ENCODE measurements around the gene PPARGC1A.

The PPARGC1A gene

GRCh38 chr4:23921447-23921845 lies 31.6 kb upstream of the PPARGC1A start:
- Mint-ChIP-seq H3K36me3 (ENCODE audit: low read depth) (no peaks in the 10 kb centered on the region), H3K27ac (no peak overlapping the region), H3K4me1 (ENCODE audit: low read depth) (no peaks in the 10 kb centered on the region), H3K27me3 (ENCODE audit: low read depth) (no peaks in the 10 kb centered on the region), H3K9me3 (no peaks in the 10 kb centered on the region), H3K4me3 (no peak overlapping the region)

- H3K9me3 Mint-ChIP-seq = no peaks in the 10 kb centered on the region
- H3K4me1 Mint-ChIP-seq (ENCODE audit: low read depth) = no peaks in the 10 kb centered on the region
- no peaks in the 10 kb centered on the region for H3K36me3 Mint-ChIP-seq (ENCODE audit: low read depth)
- no peaks in the 10 kb centered on the region for H3K27me3 Mint-ChIP-seq (ENCODE audit: low read depth)
- no peak overlapping the region for H3K4me3 Mint-ChIP-seq
- H3K27ac Mint-ChIP-seq = no peak overlapping the region
These were observed 31.0 kb upstream of the PPARGC1A start for GRCh38 chr4:23920716-23921446.

GRCh38 chr4:23920296-23920695 lies 30.4 kb upstream of the PPARGC1A start:
- H3K27me3 Mint-ChIP-seq (ENCODE audit: low read depth) = no peaks in the 10 kb centered on the region
- no peaks in the 10 kb centered on the region for H3K4me1 Mint-ChIP-seq (ENCODE audit: low read depth)
- H3K4me3 Mint-ChIP-seq = no peak overlapping the region
- H3K9me3 Mint-ChIP-seq = no peaks in the 10 kb centered on the region
- H3K36me3 Mint-ChIP-seq (ENCODE audit: low read depth) = no peaks in the 10 kb centered on the region
- H3K27ac Mint-ChIP-seq = no peak overlapping the region

DNA sequence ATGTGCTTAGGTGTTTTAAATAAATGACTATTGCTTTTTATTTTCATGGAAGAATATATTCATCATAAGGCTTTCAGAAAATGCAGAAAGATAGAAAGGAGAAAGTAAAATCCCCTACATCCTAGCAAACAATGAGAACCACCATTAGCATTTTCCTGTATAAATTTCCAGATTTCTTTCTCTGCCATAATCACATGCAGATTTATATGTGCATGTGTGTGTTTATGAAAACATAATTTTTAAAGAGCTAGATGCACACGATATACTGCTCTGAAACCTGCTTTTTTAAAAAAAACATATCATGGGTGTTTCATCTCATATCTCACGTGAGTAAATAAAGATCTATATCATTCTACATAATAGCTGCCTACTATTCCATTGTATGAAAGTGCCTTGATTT lies 26.4 kb upstream of the PPARGC1A start:
- H3K27ac Mint-ChIP-seq = no peak overlapping the region
- no peaks in the 10 kb centered on the region for H3K27me3 Mint-ChIP-seq (ENCODE audit: low read depth)
- no peak overlapping the region for H3K4me3 Mint-ChIP-seq
- no peaks in the 10 kb centered on the region for H3K36me3 Mint-ChIP-seq (ENCODE audit: low read depth)
- H3K9me3 Mint-ChIP-seq = no peaks in the 10 kb centered on the region
- H3K4me1 Mint-ChIP-seq (ENCODE audit: low read depth) = no peaks in the 10 kb centered on the region

GRCh38 chr4:23915459-23916132 lies 25.7 kb upstream of the PPARGC1A start:
- no peak overlapping the region for H3K4me3 Mint-ChIP-seq
- no peaks in the 10 kb centered on the region for H3K4me1 Mint-ChIP-seq (ENCODE audit: low read depth)
- no peak overlapping the region for H3K27ac Mint-ChIP-seq
- no peaks in the 10 kb centered on the region for H3K9me3 Mint-ChIP-seq
- H3K27me3 Mint-ChIP-seq (ENCODE audit: low read depth) = no peaks in the 10 kb centered on the region
- no peaks in the 10 kb centered on the region for H3K36me3 Mint-ChIP-seq (ENCODE audit: low read depth)

GRCh38 chr4:23911675-23912455 lies 22.0 kb upstream of the PPARGC1A start:
- Mint-ChIP-seq H3K27ac (no peak overlapping the region), H3K9me3 (no peaks in the 10 kb centered on the region), H3K36me3 (ENCODE audit: low read depth) (no peaks in the 10 kb centered on the region), H3K4me3 (no peak overlapping the region), H3K4me1 (ENCODE audit: low read depth) (no peaks in the 10 kb centered on the region), H3K27me3 (ENCODE audit: low read depth) (no peaks in the 10 kb centered on the region)

DNA sequence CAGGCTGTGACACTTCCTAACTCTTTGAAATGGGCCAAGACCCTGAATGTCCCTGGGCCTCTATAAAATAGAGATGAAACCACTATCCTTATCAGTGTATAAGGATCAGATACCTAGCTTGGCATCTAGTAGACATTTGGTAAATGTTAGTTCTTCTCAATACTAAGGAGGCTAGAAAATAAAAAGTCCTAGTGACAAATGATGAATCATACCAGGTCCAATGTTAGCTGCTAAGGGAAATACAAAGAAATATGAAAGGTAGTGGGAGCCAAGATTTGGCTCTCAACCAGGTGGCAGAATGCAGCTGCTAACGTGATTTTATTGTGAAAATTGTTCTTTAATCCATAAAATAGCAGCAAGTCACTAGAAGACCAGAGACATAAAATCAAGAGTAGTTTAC lies 19.8 kb upstream of the PPARGC1A start:
- H3K27me3 Mint-ChIP-seq (ENCODE audit: low read depth) = no peaks in the 10 kb centered on the region
- no peaks in the 10 kb centered on the region for H3K9me3 Mint-ChIP-seq
- no peaks in the 10 kb centered on the region for H3K4me1 Mint-ChIP-seq (ENCODE audit: low read depth)
- H3K4me3 Mint-ChIP-seq = no peak overlapping the region
- no peaks in the 10 kb centered on the region for H3K36me3 Mint-ChIP-seq (ENCODE audit: low read depth)
- H3K27ac Mint-ChIP-seq = no peak overlapping the region

DNA sequence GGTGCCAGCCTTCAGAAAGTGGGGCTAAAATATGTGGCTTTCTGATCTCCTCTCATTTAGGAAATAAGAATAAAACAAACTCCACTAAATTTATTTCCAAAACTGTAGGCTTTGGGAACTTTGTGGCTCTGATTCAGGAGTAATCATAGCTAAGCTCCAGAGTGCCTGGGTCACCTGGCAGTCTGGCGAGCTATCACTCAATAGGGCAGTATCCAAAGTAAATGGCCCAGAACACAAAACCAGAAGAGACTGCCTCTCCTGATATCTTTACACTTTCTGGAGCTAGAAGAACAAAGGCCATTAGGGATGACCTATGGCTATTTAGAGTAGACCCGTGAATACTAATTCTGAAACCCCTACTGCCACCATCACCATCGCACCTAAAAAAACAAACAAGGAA lies 17.0 kb upstream of the PPARGC1A start:
- H3K4me3 Mint-ChIP-seq = no peak overlapping the region
- H3K9me3 Mint-ChIP-seq = no peaks in the 10 kb centered on the region
- H3K27me3 Mint-ChIP-seq (ENCODE audit: low read depth) = no peaks in the 10 kb centered on the region
- no peaks in the 10 kb centered on the region for H3K36me3 Mint-ChIP-seq (ENCODE audit: low read depth)
- H3K4me1 Mint-ChIP-seq (ENCODE audit: low read depth) = no peaks in the 10 kb centered on the region
- no peak overlapping the region for H3K27ac Mint-ChIP-seq

- Mint-ChIP-seq H3K9me3 (no peaks in the 10 kb centered on the region), H3K4me1 (ENCODE audit: low read depth) (no peaks in the 10 kb centered on the region), H3K4me3 (no peak overlapping the region), H3K27me3 (ENCODE audit: low read depth) (no peaks in the 10 kb centered on the region), H3K27ac (no peak overlapping the region), H3K36me3 (ENCODE audit: low read depth) (no peaks in the 10 kb centered on the region)
These were observed 14.8 kb upstream of the PPARGC1A start for GRCh38 chr4:23904639-23905071.

- Mint-ChIP-seq H3K36me3 (ENCODE audit: low read depth) (no peaks in the 10 kb centered on the region), H3K4me3 (no peak overlapping the region), H3K9me3 (no peaks in the 10 kb centered on the region), H3K27ac (no peak overlapping the region), H3K4me1 (ENCODE audit: low read depth) (no peaks in the 10 kb centered on the region), H3K27me3 (ENCODE audit: low read depth) (no peaks in the 10 kb centered on the region)
These were observed 14.1 kb upstream of the PPARGC1A start for GRCh38 chr4:23903859-23904438.

- Mint-ChIP-seq H3K27me3 (ENCODE audit: low read depth) (no peaks in the 10 kb centered on the region), H3K4me3 (no peak overlapping the region), H3K9me3 (no peaks in the 10 kb centered on the region), H3K27ac (no peak overlapping the region), H3K36me3 (ENCODE audit: low read depth) (no peaks in the 10 kb centered on the region), H3K4me1 (ENCODE audit: low read depth) (no peaks in the 10 kb centered on the region)
These were observed 12.5 kb upstream of the PPARGC1A start for GRCh38 chr4:23902222-23902804.

DNA sequence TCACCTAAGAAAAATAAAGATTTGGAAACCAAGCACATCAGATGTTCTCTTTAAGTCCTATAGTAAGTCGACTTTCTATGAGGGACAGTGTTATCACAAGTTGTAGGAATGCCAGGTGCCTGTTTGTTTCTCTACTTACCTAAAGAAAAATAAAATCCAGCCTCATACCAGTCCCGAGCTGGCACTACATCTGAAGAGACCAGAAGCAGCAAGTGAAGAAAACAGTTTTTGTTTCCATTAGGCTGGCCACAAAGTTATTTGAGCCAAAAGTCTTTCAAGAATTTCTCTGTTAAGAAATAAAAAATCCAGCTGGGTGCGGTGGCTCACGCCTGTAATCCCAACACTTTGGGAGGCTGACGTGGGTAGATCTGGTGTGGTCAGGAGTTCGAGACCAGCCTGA lies 10.8 kb upstream of the PPARGC1A start:
- no peaks in the 10 kb centered on the region for H3K9me3 Mint-ChIP-seq
- no peak overlapping the region for H3K4me3 Mint-ChIP-seq
- no peaks in the 10 kb centered on the region for H3K27me3 Mint-ChIP-seq (ENCODE audit: low read depth)
- H3K36me3 Mint-ChIP-seq (ENCODE audit: low read depth) = no peaks in the 10 kb centered on the region
- no peak overlapping the region for H3K27ac Mint-ChIP-seq
- no peaks in the 10 kb centered on the region for H3K4me1 Mint-ChIP-seq (ENCODE audit: low read depth)

GRCh38 chr4:23899565-23899964 lies 9.7 kb upstream of the PPARGC1A start:
- Mint-ChIP-seq H3K36me3 (ENCODE audit: low read depth) (no peaks in the 10 kb centered on the region), H3K27me3 (ENCODE audit: low read depth) (no peaks in the 10 kb centered on the region)

DNA sequence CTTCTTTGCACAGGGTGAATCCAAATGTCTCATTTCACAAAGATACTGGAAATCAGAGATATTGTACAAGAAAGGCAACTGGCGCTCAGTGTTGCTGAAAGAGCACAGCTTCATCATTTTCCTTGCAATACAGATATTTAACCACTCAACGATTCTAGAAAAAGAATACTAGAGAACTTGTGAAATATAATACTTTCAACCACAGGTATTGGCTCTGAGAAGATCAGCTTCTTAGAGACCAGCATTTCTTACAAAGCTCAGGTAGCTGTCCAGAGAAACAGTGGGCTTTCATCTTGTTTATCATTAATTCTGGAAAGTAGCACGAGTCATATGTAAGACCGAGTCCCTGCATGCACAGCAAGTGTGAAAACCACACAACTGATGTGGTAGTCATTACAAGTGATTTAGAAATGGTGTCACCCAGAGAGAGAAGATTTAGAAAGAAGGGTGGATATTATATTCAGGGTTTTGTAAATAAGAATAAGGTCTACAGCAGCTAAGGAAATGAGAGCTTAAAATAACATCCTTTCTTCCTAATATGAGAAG lies 7.8 kb upstream of the PPARGC1A start:
- no peak overlapping the region for H3K4me3 Mint-ChIP-seq
- no peaks in the 10 kb centered on the region for H3K36me3 Mint-ChIP-seq (ENCODE audit: low read depth)
- no peaks in the 10 kb centered on the region for H3K9me3 Mint-ChIP-seq
- no peaks in the 10 kb centered on the region for H3K4me1 Mint-ChIP-seq (ENCODE audit: low read depth)
- no peaks in the 10 kb centered on the region for H3K27me3 Mint-ChIP-seq (ENCODE audit: low read depth)
- H3K27ac Mint-ChIP-seq = no peak overlapping the region

More at GRCh38 chr4:23899565-23899964, 9.7 kb upstream of the PPARGC1A start:
- Mint-ChIP-seq H3K27ac (no peak overlapping the region), H3K4me3 (no peak overlapping the region), H3K9me3 (no peaks in the 10 kb centered on the region), H3K4me1 (ENCODE audit: low read depth) (no peaks in the 10 kb centered on the region)
